C4-2B (cell line): ENCODE results near the gene RPGRIP1L.

Experiments
- H3K27ac ChIP-seq: fragments of 450-650 bp; 2 replicates; pipeline ENCODE4 v1.5.1; 2017
- ZFX ChIP-seq: fragments of 450-650 bp; IDR thresholded peaks from 2 replicates; pipeline ENCODE4 v1.6.1; 2017
- TF ChIP-seq, protein P1 (sequence below): fragments of 450-650 bp; conservative IDR thresholded peaks from 2 replicates; pipeline ENCODE4 v1.5.1; 2017; ENCODE audit warnings: mild to moderate bottlenecking

Gene RPGRIP1L

GRCh38 chr16:53654946-53655345 lies 48.7 kb downstream of the RPGRIP1L start:
- TF ChIP-seq ZFX = no peak
- TF ChIP-seq, protein P1, sequence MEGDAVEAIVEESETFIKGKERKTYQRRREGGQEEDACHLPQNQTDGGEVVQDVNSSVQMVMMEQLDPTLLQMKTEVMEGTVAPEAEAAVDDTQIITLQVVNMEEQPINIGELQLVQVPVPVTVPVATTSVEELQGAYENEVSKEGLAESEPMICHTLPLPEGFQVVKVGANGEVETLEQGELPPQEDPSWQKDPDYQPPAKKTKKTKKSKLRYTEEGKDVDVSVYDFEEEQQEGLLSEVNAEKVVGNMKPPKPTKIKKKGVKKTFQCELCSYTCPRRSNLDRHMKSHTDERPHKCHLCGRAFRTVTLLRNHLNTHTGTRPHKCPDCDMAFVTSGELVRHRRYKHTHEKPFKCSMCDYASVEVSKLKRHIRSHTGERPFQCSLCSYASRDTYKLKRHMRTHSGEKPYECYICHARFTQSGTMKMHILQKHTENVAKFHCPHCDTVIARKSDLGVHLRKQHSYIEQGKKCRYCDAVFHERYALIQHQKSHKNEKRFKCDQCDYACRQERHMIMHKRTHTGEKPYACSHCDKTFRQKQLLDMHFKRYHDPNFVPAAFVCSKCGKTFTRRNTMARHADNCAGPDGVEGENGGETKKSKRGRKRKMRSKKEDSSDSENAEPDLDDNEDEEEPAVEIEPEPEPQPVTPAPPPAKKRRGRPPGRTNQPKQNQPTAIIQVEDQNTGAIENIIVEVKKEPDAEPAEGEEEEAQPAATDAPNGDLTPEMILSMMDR = no peak
- H3K27ac ChIP-seq = no peak overlapping the region

DNA sequence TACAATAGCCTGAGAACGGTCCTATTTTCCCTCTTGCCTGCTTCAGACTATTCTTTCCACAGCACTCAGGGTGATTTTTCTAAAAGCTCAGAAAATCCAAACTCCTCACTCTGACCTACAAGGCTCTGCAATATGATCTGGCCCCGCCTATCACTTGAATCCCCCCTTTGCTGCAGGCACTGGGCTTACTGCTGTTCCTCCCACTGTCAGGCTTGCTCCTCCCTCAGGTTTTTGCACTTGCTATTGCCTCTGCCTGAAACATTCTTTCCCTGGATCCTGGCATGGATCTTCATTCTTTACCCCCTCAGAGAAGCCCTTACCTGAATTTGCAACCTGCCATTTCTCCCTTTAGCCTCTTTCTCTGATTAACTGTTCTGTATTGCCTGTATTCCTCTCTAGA lies 52.3 kb downstream of the RPGRIP1L start:
- no peak for TF ChIP-seq ZFX
- TF ChIP-seq, protein P1 = no peak
- no peak overlapping the region for H3K27ac ChIP-seq

GRCh38 chr16:53646506-53646905 lies 57.2 kb downstream of the RPGRIP1L start:
- no peak for TF ChIP-seq ZFX
- TF ChIP-seq, protein P1 = no peak
- H3K27ac ChIP-seq = no peak overlapping the region

- TF ChIP-seq, protein P1 = no peak
- no peak for TF ChIP-seq ZFX
- no peak overlapping the region for H3K27ac ChIP-seq
These were observed 60.2 kb downstream of the RPGRIP1L start for GRCh38 chr16:53643474-53643873.

DNA sequence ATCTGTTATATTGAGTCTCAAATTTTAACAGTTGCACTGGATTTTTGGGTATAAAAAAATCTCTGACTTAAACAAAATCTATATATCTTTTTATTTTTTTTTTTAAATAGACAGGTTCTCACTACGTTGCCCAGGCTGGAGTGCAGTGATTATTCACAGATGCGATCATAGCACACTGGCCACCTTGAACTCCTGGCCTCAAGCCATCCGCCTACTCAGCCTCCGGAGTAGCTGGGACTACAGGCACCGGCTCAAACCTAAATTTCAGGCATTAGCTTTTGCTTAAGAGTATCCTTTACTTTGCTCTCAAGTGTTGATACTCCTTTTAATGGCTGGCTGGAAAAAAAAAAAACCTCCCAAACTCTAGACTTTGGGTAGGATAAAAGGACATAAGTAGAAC lies 61.6 kb downstream of the RPGRIP1L start:
- TF ChIP-seq, protein P1 = no peak
- TF ChIP-seq ZFX = no peak
- no peak overlapping the region for H3K27ac ChIP-seq

GRCh38 chr16:53636978-53637377 lies 66.7 kb downstream of the RPGRIP1L start:
- no peak overlapping the region for H3K27ac ChIP-seq
- TF ChIP-seq, protein P1 = no peak
- no peak for TF ChIP-seq ZFX

- TF ChIP-seq ZFX = no peak
- TF ChIP-seq, protein P1 = no peak
- H3K27ac ChIP-seq = no peak overlapping the region
These were observed 71.1 kb downstream of the RPGRIP1L start for GRCh38 chr16:53632526-53632925.
